Esophagus squamous epithelium (tissue), 5 donors: ENCODE measurements around the gene PSMB7. TPM values are rescaled to one million over a fixed set of nuclear protein-coding genes. Genes with fewer than 3 reads are reported as not detected.

ENCODE experiments used
- DNase-seq: peaks from one replicate; lab custom pipeline; 2025; lab: John Stamatoyannopoulos, UW
- H3K27ac ChIP-seq, 4 donors: fragments of 200-600 bp; sonication (generic); one replicate each; pipeline ENCODE4 v1.5.1; 2016 to 2019; ENCODE audit warnings: mild to moderate bottlenecking in 1 of 4
- H3K27me3 ChIP-seq, 4 donors: fragments of 200-600 bp; sonication (generic); 1 replicate in 3 of 4; 2 replicates in 1 of 4; pipeline versions ENCODE4 v1.5.1 to v1.6.0; 2017 to 2021; ENCODE audit warnings: antibody characterized with exemption in 1 of 4
- H3K36me3 ChIP-seq, 3 donors: fragments of 200-600 bp; sonication (generic); one replicate each; pipeline ENCODE4 v1.5.1; 2016 to 2019
- H3K4me1 ChIP-seq, 3 donors: fragments of 200-600 bp; sonication (generic); one replicate each; pipeline ENCODE4 v1.5.1; 2017 to 2019
- H3K4me3 ChIP-seq, 4 donors: fragments of 200-600 bp; sonication (generic); 1 replicate in 3 of 4; 2 replicates in 1 of 4; pipeline ENCODE4 v1.5.1; 2016 to 2019; ENCODE audit warnings: mild to moderate bottlenecking in 2 of 4, moderate library complexity in 1 of 4
- H3K9me3 ChIP-seq, 3 donors: fragments of 200-600 bp; sonication (generic); one replicate each; pipeline ENCODE4 v1.5.1; 2016 to 2019
- POLR2A ChIP-seq, 4 donors: fragments of 450-650 bp; IDR thresholded peaks; one replicate each; pipeline ENCODE4 v1.6.1; 2017; ENCODE audit warnings: antibody characterized with exemption in 4 of 4, mild to moderate bottlenecking in 4 of 4, moderate library complexity in 3 of 4
- WGBS, 2 donors: methylation state at CpG; one replicate each; pipeline ENCODE4 v1.1.5; 2018; 5-methylcytosine and 5-hydroxymethylcytosine counted together
- intact Hi-C: fragments of 100-400 bp; cut with DNase I; formaldehyde crosslinking; loops from one replicate; pipeline ENCODE4 v1.15.0; 2022
- total RNA-seq, 4 donors: library from RNA; depleted of rRNA; stranded (reverse); fragments of >200 nt; gene quantifications; one replicate each; pipeline ENCODE4 v1.1.0, GENCODE V29; 2016
- TF ChIP-seq, protein P1 (sequence below), 6 experiments: fragments of 450-650 bp in 4 of 6; fragments of 200-600 bp in 2 of 6; sonication (generic) in 2 of 6; IDR thresholded peaks; one replicate each; pipeline ENCODE4 v1.5.1; 2016 to 2019; ENCODE audit warnings: antibody characterized with exemption in 6 of 6, mild to moderate bottlenecking in 4 of 6, moderate library complexity in 4 of 6
- donor health status: DM: yes; HTN: yes; CAD: no.

The PSMB7 gene
- total RNA-seq, 4 donors from 2014 or later, result 114 to 229 (median 170) TPM

DNA sequence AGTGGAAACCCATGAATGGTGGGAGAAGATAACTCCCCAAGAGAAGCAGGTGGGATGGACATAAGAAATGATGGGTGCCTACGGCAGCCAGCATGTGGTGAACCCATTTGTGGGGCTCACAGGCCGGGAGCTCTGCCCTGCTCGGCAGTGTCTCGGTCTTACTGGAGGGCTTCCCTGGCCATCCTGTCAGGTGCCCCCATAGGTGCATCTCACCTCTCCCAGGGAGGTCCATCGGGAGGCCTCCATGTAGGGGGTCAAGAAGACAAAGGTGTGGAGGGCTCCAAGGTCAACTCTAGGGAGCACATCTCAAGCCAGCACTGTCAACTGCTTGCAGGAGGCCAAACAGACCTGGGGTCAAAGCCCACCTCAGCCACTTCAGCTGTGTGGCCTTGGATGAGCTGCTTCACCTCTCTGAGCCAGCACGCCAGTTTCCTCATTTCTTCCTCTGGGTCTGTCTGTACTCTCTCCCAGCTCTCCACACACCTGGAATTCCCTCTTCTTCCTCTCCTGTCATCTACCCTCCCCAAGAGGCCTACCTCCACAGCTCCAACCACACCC is 24.5 kb upstream of the PSMB7 start:
- Histone ChIP-seq H3K9me3 (no peaks in the 10 kb centered on the region), H3K27ac (no peak overlapping the region), H3K27me3 (peaks cover 0 to 26% (median 0%) of the 10 kb centered on the region in 4 donors), H3K4me1 (peaks cover 0 to 13% (median 0%) of the 10 kb centered on the region in 3 donors), H3K36me3 (no peaks in the 10 kb centered on the region), H3K4me3 (no peak overlapping the region)
- intact Hi-C loops, result no loop called here
- TF ChIP-seq POLR2A (IDR thresholded peaks at IDR 0.05), result no peak
- TF ChIP-seq, protein P1, sequence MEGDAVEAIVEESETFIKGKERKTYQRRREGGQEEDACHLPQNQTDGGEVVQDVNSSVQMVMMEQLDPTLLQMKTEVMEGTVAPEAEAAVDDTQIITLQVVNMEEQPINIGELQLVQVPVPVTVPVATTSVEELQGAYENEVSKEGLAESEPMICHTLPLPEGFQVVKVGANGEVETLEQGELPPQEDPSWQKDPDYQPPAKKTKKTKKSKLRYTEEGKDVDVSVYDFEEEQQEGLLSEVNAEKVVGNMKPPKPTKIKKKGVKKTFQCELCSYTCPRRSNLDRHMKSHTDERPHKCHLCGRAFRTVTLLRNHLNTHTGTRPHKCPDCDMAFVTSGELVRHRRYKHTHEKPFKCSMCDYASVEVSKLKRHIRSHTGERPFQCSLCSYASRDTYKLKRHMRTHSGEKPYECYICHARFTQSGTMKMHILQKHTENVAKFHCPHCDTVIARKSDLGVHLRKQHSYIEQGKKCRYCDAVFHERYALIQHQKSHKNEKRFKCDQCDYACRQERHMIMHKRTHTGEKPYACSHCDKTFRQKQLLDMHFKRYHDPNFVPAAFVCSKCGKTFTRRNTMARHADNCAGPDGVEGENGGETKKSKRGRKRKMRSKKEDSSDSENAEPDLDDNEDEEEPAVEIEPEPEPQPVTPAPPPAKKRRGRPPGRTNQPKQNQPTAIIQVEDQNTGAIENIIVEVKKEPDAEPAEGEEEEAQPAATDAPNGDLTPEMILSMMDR (IDR thresholded peaks at IDR 0.05), result no peak
- 87 to 94% methylated on average over 2 to 5 of the region's 6 CpGs for whole genome bisulfite sequencing, 2 donors
- no peak for DNase-seq

DNA sequence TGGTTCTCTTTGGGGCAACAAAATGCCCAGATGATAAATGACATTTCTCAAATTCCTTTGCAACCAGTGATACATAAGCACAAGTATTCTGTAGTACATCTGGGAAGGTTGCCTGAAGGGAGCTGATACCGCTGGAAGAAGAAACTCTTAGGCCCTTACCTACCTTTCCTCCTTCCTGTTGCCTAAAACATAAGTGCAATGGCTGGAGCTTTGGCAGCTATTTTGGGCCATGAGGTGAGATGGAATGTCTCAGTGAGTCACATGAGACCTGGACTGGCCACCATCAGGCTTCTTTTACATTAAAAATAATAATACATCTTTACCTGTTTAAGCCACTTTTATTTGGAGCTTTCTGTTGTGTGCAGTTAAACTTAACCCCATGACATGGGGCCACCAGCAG is 23.8 kb upstream of the PSMB7 start:
- 91 to 100% methylated on average over 1 of the region's 1 CpG for WGBS, 2 donors
- TF ChIP-seq, protein P1 (IDR thresholded peaks at IDR 0.05), result no peak
- TF ChIP-seq POLR2A (IDR thresholded peaks at IDR 0.05), result no peak
- peaks cover 0 to 26% (median 0%) of the 10 kb centered on the region in 4 donors for H3K27me3 ChIP-seq
- H3K4me1 ChIP-seq, result peaks cover 0 to 13% (median 0%) of the 10 kb centered on the region in 3 donors
- no peak overlapping the region for H3K27ac ChIP-seq
- no peaks in the 10 kb centered on the region for H3K9me3 ChIP-seq
- H3K36me3 ChIP-seq, result no peaks in the 10 kb centered on the region
- H3K4me3 ChIP-seq, result no peak overlapping the region
- intact Hi-C loops, result no loop called here
- DNase-seq, result no peak

DNA sequence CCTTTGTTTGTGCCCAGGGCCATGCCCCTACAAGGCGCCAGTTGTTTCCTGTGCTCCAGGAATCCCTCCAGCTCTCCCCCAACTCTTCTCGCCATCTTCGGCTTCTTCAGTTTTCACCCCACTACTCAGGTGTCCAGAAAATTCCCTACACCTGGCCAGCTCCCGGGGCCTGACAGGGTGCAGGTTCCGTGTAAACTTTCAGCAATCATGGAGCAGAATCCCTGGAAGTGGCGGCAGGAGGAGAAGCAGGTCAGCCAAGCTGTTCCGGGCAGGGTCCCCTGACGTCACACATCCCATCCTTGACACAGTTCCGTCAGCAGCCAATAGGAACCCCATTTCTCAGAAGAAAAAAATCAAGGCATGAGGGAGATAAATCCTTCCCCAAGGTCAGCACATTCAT is 22.8 kb upstream of the PSMB7 start:
- H3K9me3 ChIP-seq, result no peaks in the 10 kb centered on the region
- H3K4me3 ChIP-seq, result no peak overlapping the region
- peaks cover 0 to 29% (median 0%) of the 10 kb centered on the region in 4 donors for H3K27me3 ChIP-seq
- TF ChIP-seq, protein P1 (IDR thresholded peaks at IDR 0.05), result no peak
- no peak for TF ChIP-seq POLR2A (IDR thresholded peaks at IDR 0.05)
- H3K36me3 ChIP-seq, result no peaks in the 10 kb centered on the region
- intact Hi-C loops, result no loop called here
- peaks cover 0 to 10% (median 0%) of the 10 kb centered on the region in 3 donors for H3K4me1 ChIP-seq
- no peak overlapping the region for H3K27ac ChIP-seq
- WGBS, 2 donors, result 82 to 89% methylated on average over 7 to 8 of the region's 9 CpGs
- no peak for DNase-seq

DNA sequence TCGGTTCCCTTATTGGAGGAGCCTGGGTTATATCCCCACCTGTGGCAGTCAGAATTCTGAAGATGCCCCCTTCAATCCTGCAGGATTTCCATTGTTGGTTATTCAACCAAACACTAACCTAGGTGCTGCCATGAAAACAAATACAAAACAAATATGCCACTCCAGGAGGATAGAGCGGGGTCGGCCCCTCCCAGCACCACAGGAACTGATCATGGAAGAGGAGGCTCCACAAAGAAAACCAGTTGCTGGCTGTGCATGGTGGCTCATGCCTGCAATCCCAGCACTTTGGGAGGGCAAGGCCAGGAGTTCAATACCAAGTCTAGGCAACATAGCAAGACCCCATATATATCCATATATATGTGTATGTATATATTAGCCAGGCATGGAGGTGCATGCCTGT is 21.8 kb upstream of the PSMB7 start:
- Histone ChIP-seq H3K9me3 (no peaks in the 10 kb centered on the region), H3K27ac (no peak overlapping the region), H3K4me1 (peaks cover 0 to 10% (median 0%) of the 10 kb centered on the region in 3 donors), H3K27me3 (peaks cover 0 to 36% (median 0%) of the 10 kb centered on the region in 4 donors), H3K4me3 (no peak overlapping the region), H3K36me3 (no peaks in the 10 kb centered on the region)
- intact Hi-C loops, result no loop called here
- 95 to 100% methylated on average over 2 to 3 of the region's 3 CpGs for WGBS, 2 donors
- no peak for TF ChIP-seq POLR2A (IDR thresholded peaks at IDR 0.05)
- TF ChIP-seq, protein P1 (IDR thresholded peaks at IDR 0.05), result no peak
- no peak for DNase-seq

DNA sequence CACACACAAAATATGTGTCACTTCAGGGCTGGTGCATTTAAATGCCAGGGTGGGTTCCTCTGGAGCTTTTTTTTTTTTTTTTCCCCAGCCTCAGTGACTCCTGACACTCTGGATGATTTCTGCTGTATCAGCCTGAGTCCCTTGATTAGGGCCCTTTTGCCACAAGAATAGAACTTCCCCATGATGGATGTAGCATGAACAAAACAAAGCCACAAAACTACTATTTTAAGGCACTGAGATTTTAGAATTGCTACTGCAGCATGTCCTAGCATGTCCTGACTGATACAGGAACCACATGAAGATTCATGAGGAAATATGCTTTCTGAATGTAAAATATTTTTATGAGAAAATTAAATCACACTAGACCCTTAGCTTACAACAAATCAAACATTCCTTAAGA is 21.1 kb upstream of the PSMB7 start:
- H3K27ac ChIP-seq, result no peak overlapping the region
- intact Hi-C loops, result no loop called here
- DNase-seq, result no peak
- TF ChIP-seq, protein P1 (IDR thresholded peaks at IDR 0.05), result no peak
- no peak for TF ChIP-seq POLR2A (IDR thresholded peaks at IDR 0.05)
- H3K9me3 ChIP-seq, result no peaks in the 10 kb centered on the region
- H3K36me3 ChIP-seq, result no peaks in the 10 kb centered on the region
- peaks cover 0 to 35% (median 0%) of the 10 kb centered on the region in 4 donors for H3K27me3 ChIP-seq
- peaks cover 0 to 10% (median 0%) of the 10 kb centered on the region in 3 donors for H3K4me1 ChIP-seq
- H3K4me3 ChIP-seq, result no peak overlapping the region
